GM12878 (cell line): ENCODE results near the gene SORBS2. TPM values are rescaled to one million over a fixed set of nuclear protein-coding genes. Genes with fewer than 3 reads are reported as not detected.
A peak's percentile ranks its signal among the peaks of the same experiment; 100 is the strongest.

Experiments used
- ATAC-seq: fragments of 200-7000 bp; cut with Tn5 transposase; 3 replicates; pipeline ENCODE4 v1.9.1; 2020; ENCODE audit warnings: mild to moderate bottlenecking, moderate library complexity
- BruUV-seq: library from RNA; stranded (reverse); fragments of 400-500 nt; replicated peaks from 2 replicates; lab custom pipeline; 2021; lab: Mats Ljungman, UMichigan
- CTCF ChIA-PET: fragments of 300-600 bp; sonication (Branson Sonifier 250); formaldehyde crosslinking; extraction: SDS; loops from one replicate; lab custom pipeline; 2021; ENCODE audit warnings: inconsistent platforms; lab: Yijun Ruan, JAX
- POLR2A ChIA-PET: fragments of 350-600 bp; formaldehyde crosslinking; extraction: SDS; loops from one replicate; lab custom pipeline; 2021; ENCODE audit warnings: inconsistent platforms; lab: Charles Lee
- RAD21 ChIA-PET: fragments of 300-600 bp; sonication (Branson Sonifier 250); formaldehyde crosslinking; loops from one replicate; lab custom pipeline; 2023; ENCODE audit warnings: antibody characterized with exemption; ENCODE audit not compliant: unreplicated experiment; lab: Charles Lee
- SMC1A ChIA-PET: fragments of 300-600 bp; sonication (Branson Sonifier 250); formaldehyde crosslinking; loops from one replicate; lab custom pipeline; 2023; ENCODE audit not compliant: unreplicated experiment, uncharacterized antibody; lab: Charles Lee
- DNase-seq: peaks from one replicate; pipeline ENCODE4 v3.0.0-alpha.2; 2011; ENCODE audit warnings: low read depth, low spot score
- FAIRE-seq: peaks from 3 replicates; lab custom pipeline; 2011; peaks lifted over from hg19 to GRCh38; lab: Jason Lieb, UNC
- H2AFZ ChIP-seq: 2 replicates; pipeline ENCODE4 v1.6.0; 2011; ENCODE audit warnings: low read depth, low read length, control low read depth; ENCODE audit not compliant: control insufficient read depth
- H3K27ac ChIP-seq: 2 replicates; pipeline ENCODE4 v1.5.1; 2011; ENCODE audit warnings: control low read depth; ENCODE audit not compliant: control insufficient read depth, insufficient read depth
- H3K27me3 ChIP-seq, 2 experiments: replicated peaks in 1 of 2; 2 replicates each; pipeline versions ENCODE4 v1.6.0 to v1.6.1; 2011; ENCODE audit warnings: low read length in 1 of 2; ENCODE audit not compliant: control insufficient read depth in 2 of 2, insufficient read depth in 2 of 2
- H3K36me3 ChIP-seq, 2 experiments: 2 replicates each; pipeline ENCODE4 v1.5.1; 2011; ENCODE audit warnings: low read length in 1 of 2; ENCODE audit not compliant: control insufficient read depth in 2 of 2, insufficient read depth in 2 of 2
- H3K4me1 ChIP-seq: 2 replicates; pipeline ENCODE4 v1.6.1; 2011; ENCODE audit warnings: mild to moderate bottlenecking, low read length, moderate library complexity, mixed read lengths; ENCODE audit not compliant: control insufficient read depth, insufficient read depth
- H3K4me2 ChIP-seq: 2 replicates; pipeline ENCODE4 v1.6.0; 2011; ENCODE audit warnings: control low read depth; ENCODE audit not compliant: control insufficient read depth, insufficient read depth
- H3K4me3 ChIP-seq: fragments of 200-600 bp; sonication (generic); 2 replicates; pipeline ENCODE4 v1.5.1; 2016
- H3K79me2 ChIP-seq: 2 replicates; pipeline ENCODE4 v1.6.0; 2011; ENCODE audit warnings: low read length; ENCODE audit not compliant: control insufficient read depth, insufficient read depth
- H3K9ac ChIP-seq: 2 replicates; pipeline ENCODE4 v1.8.0; 2011; ENCODE audit warnings: low read length, control low read depth, mixed read lengths; ENCODE audit not compliant: control insufficient read depth, insufficient read depth
- H3K9me3 ChIP-seq: replicated peaks from 3 replicates; pipeline ENCODE4 v1.5.1; 2011; ENCODE audit warnings: mild to moderate bottlenecking, low read length; ENCODE audit not compliant: control insufficient read depth, insufficient read depth
- H4K20me1 ChIP-seq: 2 replicates; pipeline ENCODE4 v1.6.0; 2011; ENCODE audit not compliant: control insufficient read depth, insufficient read depth
- CEBPB ChIP-seq, 2 experiments: fragments of 150-350 bp in 1 of 2; IDR thresholded peaks; 2 replicates each; pipeline ENCODE4 v1.6.1; 2012 to 2014; ENCODE audit warnings: low read depth in 2 of 2, low read length in 2 of 2, borderline replicate concordance in 1 of 2, inconsistent platforms in 1 of 2
- RAD21 ChIP-seq: IDR thresholded peaks from 2 replicates; pipeline ENCODE4 v1.6.1; 2011; ENCODE audit warnings: mild to moderate bottlenecking, low read depth, low read length, moderate library complexity; ENCODE audit not compliant: insufficient read depth
- WGBS: methylation state at CpG from one replicate; pipeline ENCODE4 v1.1.6; 2016; ENCODE audit warnings: low lambda C conversion rate; ENCODE audit not compliant: insufficient replicate concordance, insufficient coverage; ENCODE audit errors: missing lambda C conversion rate; 5-methylcytosine and 5-hydroxymethylcytosine counted together
- in situ Hi-C: fragments of 300-500 bp; cut with MboI; formaldehyde crosslinking; loops from 9 replicates; pipeline ENCODE4 v1.14.3; 2018; ENCODE audit warnings: mixed read lengths
- intact Hi-C: fragments of 100-400 bp; cut with micrococcal nuclease; formaldehyde crosslinking; loops from one replicate; pipeline ENCODE4 v1.14.2; 2022; ENCODE audit not compliant: unreplicated experiment
- polyA plus RNA-seq, 11 experiments: library from polyadenylated mRNA; depleted of rRNA in 4 of 11; unstranded in 6 of 11; stranded (reverse) in 5 of 11; fragments of >200 nt; fragmentation: Nextera tagmentation in 4 of 11; fragmentation: Illumina TruSeq in 1 of 11; extraction: Ambion mirVana in 4 of 11; extraction: Trizol in 1 of 11; gene quantifications; 1 replicate in 1 of 11; 2 replicates in 10 of 11; pipeline versions ENCODE4 v1.2.1 to v1.2.3, GENCODE V29; 2011 to 2016; ENCODE audit warnings: inconsistent platforms in 2 of 11, missing spikeins in 2 of 11, low read depth in 1 of 11
- total RNA-seq, 4 experiments: library from RNA; depleted of rRNA in 3 of 4; stranded (reverse); fragments of >200 nt in 3 of 4; fragmentation: Illumina TruSeq in 1 of 4; extraction: Trizol in 1 of 4; gene quantifications; 2 replicates each; pipeline versions ENCODE4 v1.2.1 to v1.2.3, GENCODE V29; 2013 to 2021
- TF ChIP-seq, protein P1 (sequence below): fragments of 450-650 bp; IDR thresholded peaks from 2 replicates; pipeline ENCODE4 v1.6.1; 2017; ENCODE audit warnings: mild to moderate bottlenecking, low read depth, inconsistent platforms; ENCODE audit not compliant: poor library complexity, severe bottlenecking
- TF ChIP-seq, protein P2 (sequence below), 3 experiments: IDR thresholded peaks in 2 of 3; conservative IDR thresholded peaks in 1 of 3; 2 replicates each; pipeline ENCODE4 v1.5.1; 2011; ENCODE audit warnings: low read depth in 3 of 3, low read length in 3 of 3, mild to moderate bottlenecking in 3 of 3, control low read depth in 2 of 3, moderate library complexity in 2 of 3, inconsistent platforms in 1 of 3, mixed read lengths in 1 of 3; ENCODE audit not compliant: control insufficient read depth in 2 of 3, insufficient read depth in 1 of 3; ENCODE audit errors: extremely low read depth in 1 of 3

The SORBS2 gene
- total and polyA plus RNA-seq, 10 of the 15 experiments (the other 5 are each of a cell fraction or from before 2014, with no cell fraction given) = 0.06 to 3.0 (median 0.79) TPM

DNA sequence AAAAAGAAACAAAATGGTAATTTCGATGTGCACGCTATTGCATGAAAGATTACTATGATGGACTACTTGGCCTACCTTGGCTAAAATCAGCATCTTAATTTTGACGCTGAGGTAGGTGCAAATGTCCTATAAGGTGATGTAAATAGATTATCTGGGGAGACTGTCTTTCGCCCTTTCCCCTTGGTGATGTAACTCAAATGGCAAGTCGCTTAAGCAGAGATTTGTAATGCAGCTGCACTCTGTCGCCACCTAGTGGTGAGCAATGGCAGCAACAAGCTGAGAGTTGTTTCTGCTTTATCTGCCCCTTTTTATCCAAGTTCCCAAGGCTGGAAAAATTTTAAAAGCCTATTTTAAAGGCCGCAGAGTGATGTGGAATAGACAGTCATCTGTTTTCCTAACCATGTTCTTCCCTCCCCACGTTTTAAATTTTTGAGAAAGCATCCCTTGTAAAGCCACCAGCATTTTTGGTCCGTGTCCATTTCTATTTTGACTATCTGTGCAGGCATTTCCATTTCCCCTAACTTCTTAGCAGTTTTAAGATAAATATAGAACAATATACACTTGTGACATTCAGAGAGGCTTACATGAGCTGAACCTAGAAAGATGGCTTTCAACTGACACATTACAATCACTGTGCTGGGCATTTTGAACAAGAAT, 214.3 kb downstream of the SORBS2 start (continued):
- TF ChIP-seq, protein P1, sequence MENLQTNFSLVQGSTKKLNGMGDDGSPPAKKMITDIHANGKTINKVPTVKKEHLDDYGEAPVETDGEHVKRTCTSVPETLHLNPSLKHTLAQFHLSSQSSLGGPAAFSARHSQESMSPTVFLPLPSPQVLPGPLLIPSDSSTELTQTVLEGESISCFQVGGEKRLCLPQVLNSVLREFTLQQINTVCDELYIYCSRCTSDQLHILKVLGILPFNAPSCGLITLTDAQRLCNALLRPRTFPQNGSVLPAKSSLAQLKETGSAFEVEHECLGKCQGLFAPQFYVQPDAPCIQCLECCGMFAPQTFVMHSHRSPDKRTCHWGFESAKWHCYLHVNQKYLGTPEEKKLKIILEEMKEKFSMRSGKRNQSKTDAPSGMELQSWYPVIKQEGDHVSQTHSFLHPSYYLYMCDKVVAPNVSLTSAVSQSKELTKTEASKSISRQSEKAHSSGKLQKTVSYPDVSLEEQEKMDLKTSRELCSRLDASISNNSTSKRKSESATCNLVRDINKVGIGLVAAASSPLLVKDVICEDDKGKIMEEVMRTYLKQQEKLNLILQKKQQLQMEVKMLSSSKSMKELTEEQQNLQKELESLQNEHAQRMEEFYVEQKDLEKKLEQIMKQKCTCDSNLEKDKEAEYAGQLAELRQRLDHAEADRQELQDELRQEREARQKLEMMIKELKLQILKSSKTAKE = no peak

DNA sequence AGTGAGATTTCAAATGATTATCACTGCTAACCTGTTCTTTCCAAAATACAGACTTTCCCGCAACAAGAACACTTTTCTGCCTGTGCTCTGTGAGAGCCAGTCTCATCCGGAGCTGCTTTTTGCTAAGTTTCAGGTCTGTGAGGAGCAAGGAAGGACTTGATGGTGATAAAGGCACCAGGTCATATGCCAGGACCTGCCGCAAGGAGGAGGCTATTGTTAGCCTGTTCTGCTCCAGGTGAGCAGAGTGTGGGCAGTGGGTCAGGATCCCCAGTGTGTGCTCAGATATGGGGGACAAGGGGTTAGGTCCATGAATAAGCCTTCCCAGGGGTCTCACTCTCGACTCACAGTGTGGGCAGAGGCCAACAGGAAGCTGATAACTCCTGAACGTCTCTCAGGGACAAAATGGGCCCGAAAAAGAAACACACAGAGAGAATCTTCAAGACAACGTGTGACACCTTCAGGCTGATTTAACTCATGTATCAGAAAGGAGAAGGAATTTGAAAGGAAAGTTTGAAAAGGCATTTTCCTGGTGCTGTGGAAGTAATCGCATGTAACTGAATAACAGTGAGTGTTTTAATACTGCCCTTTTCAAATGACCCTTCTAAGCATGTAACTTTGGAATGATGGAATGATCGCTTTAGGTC, 219.0 kb downstream of the SORBS2 start:
- ATAC-seq (no peak; the same call in 2 of the 3 replicates), FAIRE-seq (no peak), DNase-seq (no peak)
- H3K9me3 ChIP-seq = no peaks in the 10 kb centered on the region
- CTCF ChIA-PET = no interaction called here
- RAD21 ChIA-PET = no interaction called here
- intact Hi-C loops = loop anchor here (10.0 kb wide), 1 partner anchor 588 kb away; no protein-coding TSS in a partner anchor
- in situ Hi-C loops = no loop called here
- H3K27me3 ChIP-seq = no peaks in the 10 kb centered on the region
- H3K27ac ChIP-seq = no peak overlapping the region
- H2AFZ ChIP-seq = peak overlapping the region; percentile 83
- no peaks in the 10 kb centered on the region for H4K20me1 ChIP-seq
- peak; percentile 67 for TF ChIP-seq RAD21
- TF ChIP-seq, protein P2, sequence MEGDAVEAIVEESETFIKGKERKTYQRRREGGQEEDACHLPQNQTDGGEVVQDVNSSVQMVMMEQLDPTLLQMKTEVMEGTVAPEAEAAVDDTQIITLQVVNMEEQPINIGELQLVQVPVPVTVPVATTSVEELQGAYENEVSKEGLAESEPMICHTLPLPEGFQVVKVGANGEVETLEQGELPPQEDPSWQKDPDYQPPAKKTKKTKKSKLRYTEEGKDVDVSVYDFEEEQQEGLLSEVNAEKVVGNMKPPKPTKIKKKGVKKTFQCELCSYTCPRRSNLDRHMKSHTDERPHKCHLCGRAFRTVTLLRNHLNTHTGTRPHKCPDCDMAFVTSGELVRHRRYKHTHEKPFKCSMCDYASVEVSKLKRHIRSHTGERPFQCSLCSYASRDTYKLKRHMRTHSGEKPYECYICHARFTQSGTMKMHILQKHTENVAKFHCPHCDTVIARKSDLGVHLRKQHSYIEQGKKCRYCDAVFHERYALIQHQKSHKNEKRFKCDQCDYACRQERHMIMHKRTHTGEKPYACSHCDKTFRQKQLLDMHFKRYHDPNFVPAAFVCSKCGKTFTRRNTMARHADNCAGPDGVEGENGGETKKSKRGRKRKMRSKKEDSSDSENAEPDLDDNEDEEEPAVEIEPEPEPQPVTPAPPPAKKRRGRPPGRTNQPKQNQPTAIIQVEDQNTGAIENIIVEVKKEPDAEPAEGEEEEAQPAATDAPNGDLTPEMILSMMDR (IDR thresholded peaks at IDR 0.05 in 2 of 3, conservative IDR thresholded peaks at IDR 0.05 in 1 of 3; ENCODE audit: control insufficient read depth in 2 of 3, extremely low read depth in 1 of 3, insufficient read depth in 1 of 3, low read depth in 3 of 3, low read length in 3 of 3) = peak in 2 of 3 experiments; percentile 13 to 18; a peak in 2 of 6 replicates
- no peak for TF ChIP-seq CEBPB (IDR thresholded peaks at IDR 0.05; ENCODE audit: borderline replicate concordance in 1 of 2, low read depth in 2 of 2, low read length in 2 of 2)
- no peak overlapping the region for H3K4me3 ChIP-seq
- no peak overlapping the region for H3K9ac ChIP-seq
- H3K36me3 ChIP-seq = no peaks in the 10 kb centered on the region
- no peaks in the 10 kb centered on the region for H3K79me2 ChIP-seq
- H3K4me2 ChIP-seq = peak overlapping the region; percentile 41; the same call in 1 of the 2 replicates
- SMC1A ChIA-PET = no interaction called here
- POLR2A ChIA-PET = no interaction called here
- WGBS = 85% methylated on average over 9 of the region's 9 CpGs
- BruUV-seq = no TSS peak
- H3K4me1 ChIP-seq = peaks cover 4% of the 10 kb centered on the region
